Skeletal muscle tissue (tissue), 4 donors: Measurements from ENCODE around the gene ZBTB7C. TPM values are rescaled to one million over a fixed set of nuclear protein-coding genes. Genes with fewer than 3 reads are reported as not detected.
A peak's percentile ranks its signal among the peaks of the same experiment; 100 is the strongest.
"Not testable (repeated sequence)": the region's sequence is repeated elsewhere in the genome, so short reads cannot be mapped to it uniquely, and the experiment has no call there.

ENCODE experiments used
- H3K27ac ChIP-seq: one replicate; pipeline ENCODE4 v1.7.0; 2013; ENCODE audit warnings: mild to moderate bottlenecking, low read depth, low read length, inconsistent platforms
- H3K27me3 ChIP-seq, 3 donors: one replicate each; pipeline ENCODE4 v1.7.0; 2013; ENCODE audit warnings: low read length in 3 of 3; ENCODE audit not compliant: control insufficient read depth in 3 of 3, insufficient read depth in 3 of 3
- H3K36me3 ChIP-seq, 3 donors: one replicate each; pipeline ENCODE4 v1.7.0; 2013; ENCODE audit warnings: low read length in 3 of 3; ENCODE audit not compliant: control insufficient read depth in 3 of 3, insufficient read depth in 3 of 3
- H3K4me1 ChIP-seq, 3 donors: one replicate each; pipeline ENCODE4 v1.7.0; 2013; ENCODE audit warnings: low read length in 3 of 3, mild to moderate bottlenecking in 3 of 3; ENCODE audit not compliant: control insufficient read depth in 3 of 3, insufficient read depth in 3 of 3
- H3K4me3 ChIP-seq, 3 donors: one replicate each; pipeline ENCODE4 v1.7.0; 2013; ENCODE audit warnings: low read length in 3 of 3
- H3K9ac ChIP-seq, 3 donors: one replicate each; pipeline ENCODE4 v1.7.0; 2013; ENCODE audit warnings: low read length in 3 of 3, mild to moderate bottlenecking in 3 of 3, moderate library complexity in 2 of 3, low read depth in 1 of 3
- H3K9me3 ChIP-seq, 3 donors: one replicate each; pipeline ENCODE4 v1.7.0; 2013; ENCODE audit warnings: low read length in 3 of 3; ENCODE audit not compliant: control insufficient read depth in 3 of 3
- total RNA-seq: library from RNA; depleted of rRNA; stranded (reverse); fragments of >200 nt; gene quantifications from one replicate; pipeline ENCODE4 v1.2.3, GENCODE V29; 2014
- donor health status: Osteomylitis.

Gene ZBTB7C
- total RNA-seq, 1 donor from 2014 or later = 2.6 TPM

DNA sequence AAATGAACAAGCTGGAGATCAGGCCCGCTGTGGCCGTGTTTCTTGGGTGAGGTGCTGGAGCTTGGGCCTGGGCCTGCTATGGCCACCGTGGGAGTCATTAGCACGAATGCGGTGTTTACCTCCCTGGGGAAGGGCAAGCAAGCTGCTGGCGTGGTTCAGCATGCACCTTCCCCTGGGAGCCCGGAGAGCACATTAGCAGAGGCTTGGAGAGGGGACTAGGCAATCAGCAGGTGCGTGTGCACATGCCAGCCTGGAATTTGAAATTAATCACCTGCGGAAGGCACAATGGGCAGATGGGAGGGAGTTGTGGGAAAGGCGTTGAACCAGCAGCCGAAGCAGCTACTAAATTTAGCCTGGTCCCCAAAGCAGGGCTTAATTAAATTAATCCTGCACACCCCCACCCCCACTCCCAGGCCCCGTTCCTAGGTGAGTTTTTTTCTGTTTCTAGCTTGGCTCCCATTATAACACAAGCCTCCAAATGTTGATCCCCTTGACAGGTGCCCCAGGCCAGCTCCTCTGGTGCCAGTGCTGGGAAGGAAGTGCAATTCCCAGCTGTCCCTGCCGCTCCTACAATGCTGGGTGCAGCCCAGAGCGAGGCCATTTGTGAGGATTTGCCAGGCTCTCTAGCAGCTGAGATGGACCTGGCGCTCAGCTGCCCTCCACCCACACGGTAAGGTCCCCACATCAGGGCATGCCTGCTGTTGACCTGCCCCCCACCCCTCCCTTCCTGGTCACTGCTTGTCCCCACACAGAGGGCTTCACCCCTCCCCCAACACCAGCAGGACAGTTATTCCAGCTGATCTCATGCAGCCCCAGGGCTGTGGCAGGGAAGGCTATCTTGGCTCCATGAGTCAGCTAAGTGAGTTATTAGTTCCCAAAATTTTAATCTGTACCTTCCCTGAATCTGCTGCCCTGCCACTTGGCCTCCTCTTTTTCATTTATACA is 115.0 kb downstream of the ZBTB7C start:
- H3K9me3 ChIP-seq = no peaks in the 10 kb centered on the region
- no peaks in the 10 kb centered on the region for H3K36me3 ChIP-seq
- peak overlapping the region; percentile 79 for H3K27ac ChIP-seq
- no peaks in the 10 kb centered on the region for H3K27me3 ChIP-seq
- peaks cover 28 to 37% (median 33%) of the 10 kb centered on the region in 3 donors for H3K4me1 ChIP-seq
- peak overlapping the region; percentile 40 to 62 (median 60) for H3K9ac ChIP-seq
- peak overlapping the region; percentile 29 to 48 (median 30) for H3K4me3 ChIP-seq

DNA sequence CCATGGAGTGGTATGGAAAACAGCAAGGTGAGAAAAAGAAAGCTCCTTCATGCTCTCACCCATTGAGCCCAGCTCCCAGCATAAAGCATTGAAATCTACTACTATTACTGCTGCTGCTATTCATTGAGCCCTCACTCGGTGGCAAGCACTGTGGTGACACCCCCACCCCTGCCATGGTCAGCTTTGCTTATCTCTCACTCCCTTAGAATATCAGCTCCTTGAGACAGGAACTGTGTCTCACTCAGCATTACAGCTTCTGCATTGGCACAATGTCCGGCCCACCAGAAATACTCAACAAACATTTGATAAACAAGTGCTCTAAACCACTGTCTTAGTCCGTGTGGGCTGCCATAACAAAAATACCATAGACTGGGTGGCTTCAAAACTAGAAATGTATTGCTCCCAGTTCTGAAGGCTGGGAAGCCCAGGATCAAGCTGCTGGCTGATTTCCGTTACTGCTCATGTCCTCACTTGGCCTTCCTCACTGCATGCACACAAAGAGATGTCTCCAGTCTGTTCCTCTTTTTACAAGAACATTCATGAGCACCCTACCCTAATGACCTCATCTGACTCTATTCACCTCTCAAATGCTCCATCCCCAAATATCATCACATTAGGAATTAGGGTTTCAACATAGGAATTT is 116.3 kb downstream of the ZBTB7C start:
- Histone ChIP-seq H3K4me3 (no peak overlapping the region), H3K9me3 (no peaks in the 10 kb centered on the region), H3K9ac (no peak overlapping the region), H3K4me1 (peaks cover 28 to 37% (median 33%) of the 10 kb centered on the region in 3 donors), H3K36me3 (no peaks in the 10 kb centered on the region), H3K27ac (no peak overlapping the region), H3K27me3 (no peaks in the 10 kb centered on the region)

DNA sequence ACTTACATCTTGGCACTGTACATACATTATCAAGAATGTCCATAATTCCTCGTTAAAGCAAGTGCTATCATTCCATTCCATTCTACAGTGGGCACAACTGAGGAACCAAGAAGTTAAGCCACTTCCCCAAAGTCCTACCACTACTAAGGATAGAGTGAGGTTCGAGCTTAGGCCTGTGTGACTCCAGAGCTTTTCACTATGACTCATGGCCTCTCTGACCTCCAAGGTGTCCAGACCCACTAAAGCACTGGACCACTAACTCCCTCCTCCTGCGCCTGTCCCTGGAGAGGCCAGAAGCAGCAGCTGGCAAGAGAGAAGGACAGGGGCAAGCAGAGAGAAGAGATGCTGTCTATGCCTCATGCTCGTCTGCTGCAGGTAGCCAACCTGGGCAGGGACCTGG is 117.0 kb downstream of the ZBTB7C start:
- no peaks in the 10 kb centered on the region for H3K36me3 ChIP-seq
- no peak overlapping the region for H3K9ac ChIP-seq
- H3K27me3 ChIP-seq = no peaks in the 10 kb centered on the region
- no peak overlapping the region for H3K27ac ChIP-seq
- H3K4me3 ChIP-seq = no peak overlapping the region
- no peaks in the 10 kb centered on the region for H3K9me3 ChIP-seq
- peaks cover 28 to 37% (median 33%) of the 10 kb centered on the region in 3 donors for H3K4me1 ChIP-seq

DNA sequence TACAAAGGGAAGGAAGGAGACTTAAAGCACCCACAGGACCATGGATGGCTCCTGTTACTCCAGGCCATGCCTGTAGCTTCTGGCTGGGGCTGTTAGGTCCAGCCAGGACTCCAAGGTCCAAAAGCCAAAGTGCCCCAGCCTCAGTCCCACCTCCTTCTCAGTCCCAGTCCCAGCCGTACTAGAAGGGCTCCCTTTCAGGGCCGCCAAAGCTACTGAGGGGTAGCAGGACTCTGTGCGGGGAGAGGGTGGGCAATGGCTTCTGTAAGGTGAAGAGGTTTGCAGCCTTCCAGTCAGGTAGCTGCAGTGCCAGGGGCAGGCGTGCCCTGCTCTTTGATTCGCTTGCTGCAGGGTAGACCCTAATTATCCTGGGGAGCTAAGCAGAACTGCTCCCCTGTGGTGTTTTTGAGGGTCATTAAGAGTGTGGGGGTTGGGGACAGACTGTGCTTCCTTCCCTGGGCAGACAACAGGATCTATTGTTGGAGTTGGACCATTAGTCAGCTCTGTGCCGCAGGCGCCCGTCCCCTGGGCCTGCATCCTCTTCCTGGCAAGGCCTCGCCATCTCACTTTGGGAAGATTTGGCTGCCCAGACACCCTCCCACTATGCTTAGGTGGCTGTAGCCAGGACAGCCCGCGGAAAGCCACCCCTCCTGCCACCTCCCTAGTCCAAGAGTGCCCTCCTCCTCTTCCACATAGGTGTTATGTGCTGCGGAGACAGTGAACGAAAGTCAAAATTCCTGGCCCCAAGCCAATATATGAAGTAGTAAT is 118.8 kb downstream of the ZBTB7C start:
- H3K27ac ChIP-seq = no peak overlapping the region
- no peaks in the 10 kb centered on the region for H3K36me3 ChIP-seq
- H3K4me3 ChIP-seq = no peak overlapping the region
- H3K27me3 ChIP-seq = no peaks in the 10 kb centered on the region
- H3K4me1 ChIP-seq = peaks cover 20 to 21% (median 21%) of the 10 kb centered on the region in 3 donors
- H3K9ac ChIP-seq = no peak overlapping the region
- H3K9me3 ChIP-seq = no peaks in the 10 kb centered on the region

DNA sequence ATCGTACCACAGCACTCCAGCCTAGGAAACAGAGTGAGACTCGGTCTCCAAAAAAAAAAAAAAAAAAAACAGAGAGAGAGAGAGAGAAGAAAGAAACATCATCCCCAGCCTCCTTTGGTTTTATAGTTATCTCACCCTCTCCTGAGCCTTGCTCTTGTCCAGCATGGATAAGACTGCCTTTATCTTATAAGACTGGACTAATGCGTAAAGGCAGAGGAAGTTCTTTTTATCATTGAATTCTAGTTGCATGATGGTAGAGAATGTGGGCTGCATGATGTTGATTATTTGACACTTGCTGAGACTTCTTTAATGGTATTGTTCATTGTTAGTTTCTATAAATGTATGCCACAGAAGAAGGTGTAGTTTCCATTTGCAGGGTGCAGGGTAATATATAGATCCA is 124.4 kb downstream of the ZBTB7C start:
- Histone ChIP-seq H3K27me3 (no peaks in the 10 kb centered on the region), H3K9ac (no peak overlapping the region), H3K27ac (no peak overlapping the region), H3K9me3 (peaks cover 0 to 4% (median 0%) of the 10 kb centered on the region in 3 donors), H3K36me3 (no peaks in the 10 kb centered on the region), H3K4me1 (no peaks in the 10 kb centered on the region), H3K4me3 (no peak overlapping the region)

DNA sequence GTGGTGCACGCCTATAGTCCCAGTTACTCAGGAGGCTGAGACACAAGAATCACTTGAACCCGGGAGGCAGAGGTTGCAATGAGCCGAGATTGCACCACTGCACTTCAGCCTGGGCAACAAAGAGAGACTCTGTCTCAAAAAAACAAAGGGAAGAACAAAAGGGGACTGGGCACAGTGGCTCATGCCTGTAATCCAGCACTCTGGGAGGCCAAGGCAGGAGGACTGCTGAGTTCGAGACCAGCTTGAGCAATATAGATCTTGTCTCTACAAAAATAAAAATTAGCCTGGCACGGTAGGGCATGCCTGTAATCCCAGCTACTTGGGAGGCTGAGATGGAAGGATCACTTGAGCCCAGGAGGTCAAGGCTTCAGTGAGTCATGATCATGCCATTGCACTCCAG is 125.2 kb downstream of the ZBTB7C start:
- H3K9ac ChIP-seq, H3K27me3 ChIP-seq, H3K36me3 ChIP-seq, H3K9me3 ChIP-seq, H3K4me1 ChIP-seq, H3K27ac ChIP-seq, H3K4me3 ChIP-seq: not testable (repeated sequence)

DNA sequence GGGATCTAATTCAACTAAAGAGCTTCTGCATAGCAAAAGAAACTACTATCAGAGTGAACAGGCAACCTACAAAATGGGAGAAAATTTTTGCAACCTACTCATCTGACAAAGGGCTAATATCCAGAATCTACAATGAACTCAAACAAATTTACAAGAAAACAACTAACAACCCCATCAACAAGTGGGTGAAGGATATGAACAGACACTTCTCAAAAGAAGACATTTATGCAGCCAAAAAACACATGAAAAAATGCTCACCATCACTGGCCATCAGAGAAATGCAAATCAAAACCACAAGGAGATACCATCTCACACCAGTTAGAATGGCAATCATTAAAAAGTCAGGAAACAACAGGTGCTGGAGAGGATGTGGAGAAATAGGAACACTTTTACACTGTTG is 127.7 kb downstream of the ZBTB7C start:
- not testable (repeated sequence) for H3K27me3 ChIP-seq, H3K27ac ChIP-seq, H3K4me1 ChIP-seq, H3K9ac ChIP-seq, H3K4me3 ChIP-seq, H3K36me3 ChIP-seq, H3K9me3 ChIP-seq

DNA sequence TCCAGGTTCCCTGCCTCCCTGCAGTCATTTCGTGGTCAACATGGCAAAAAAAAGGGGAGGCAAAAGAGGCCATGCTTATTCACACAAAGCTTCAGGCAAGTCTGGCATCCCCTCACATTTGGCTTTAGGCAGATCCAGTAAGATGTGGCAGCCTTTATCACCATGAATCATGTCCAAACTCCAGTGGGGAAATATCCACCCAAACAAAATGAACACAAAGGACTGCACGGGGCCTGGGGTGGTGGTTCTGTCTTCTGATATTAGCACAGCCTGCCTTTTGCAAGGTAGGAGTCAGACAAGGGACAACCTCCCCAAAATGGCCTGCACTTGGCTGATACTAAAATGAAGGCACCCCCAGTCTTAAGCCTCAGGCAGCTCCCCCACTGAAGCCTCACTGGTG is 129.9 kb downstream of the ZBTB7C start:
- H3K27me3 ChIP-seq = no peaks in the 10 kb centered on the region
- H3K9ac ChIP-seq = no peak overlapping the region
- H3K9me3 ChIP-seq = no peaks in the 10 kb centered on the region
- H3K27ac ChIP-seq = no peak overlapping the region
- no peaks in the 10 kb centered on the region for H3K36me3 ChIP-seq
- H3K4me1 ChIP-seq = peaks cover 0 to 5% (median 3%) of the 10 kb centered on the region in 3 donors
- H3K4me3 ChIP-seq = no peak overlapping the region

DNA sequence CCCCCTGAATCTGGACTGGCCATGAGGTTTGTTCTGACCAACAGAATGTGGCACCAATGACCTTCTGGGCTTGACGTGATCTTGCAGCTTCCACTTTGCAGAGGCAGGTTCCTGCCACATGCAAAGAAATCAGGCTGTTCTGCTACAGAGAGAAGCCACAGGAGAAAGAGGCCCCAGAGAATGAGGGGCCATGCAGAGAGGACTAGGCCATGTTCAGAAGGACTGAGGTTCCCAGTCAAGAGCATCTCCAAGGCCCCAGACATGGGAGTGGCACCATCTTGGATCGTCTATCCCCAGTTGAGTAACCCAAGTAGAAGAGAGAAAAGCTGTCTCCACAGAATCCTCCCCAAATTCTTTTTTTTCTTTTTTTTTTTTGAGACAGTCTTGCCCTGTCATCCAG is 131.1 kb downstream of the ZBTB7C start:
- H3K9ac ChIP-seq = no peak overlapping the region
- H3K36me3 ChIP-seq = no peaks in the 10 kb centered on the region
- H3K4me1 ChIP-seq = peaks cover 0 to 6% (median 3%) of the 10 kb centered on the region in 3 donors
- no peak overlapping the region for H3K4me3 ChIP-seq
- no peak overlapping the region for H3K27ac ChIP-seq
- H3K9me3 ChIP-seq = no peaks in the 10 kb centered on the region
- no peaks in the 10 kb centered on the region for H3K27me3 ChIP-seq
